NCI-H2107 treated with DMSO at 0.1 percent for 48 hours (cell line): ENCODE measurements around the gene TECRL.

Source experiments
- DNase-seq: peaks from one replicate; lab custom pipeline; 2025; ENCODE audit not compliant: unreplicated experiment; lab: John Stamatoyannopoulos, UW

The TECRL gene, protein sequence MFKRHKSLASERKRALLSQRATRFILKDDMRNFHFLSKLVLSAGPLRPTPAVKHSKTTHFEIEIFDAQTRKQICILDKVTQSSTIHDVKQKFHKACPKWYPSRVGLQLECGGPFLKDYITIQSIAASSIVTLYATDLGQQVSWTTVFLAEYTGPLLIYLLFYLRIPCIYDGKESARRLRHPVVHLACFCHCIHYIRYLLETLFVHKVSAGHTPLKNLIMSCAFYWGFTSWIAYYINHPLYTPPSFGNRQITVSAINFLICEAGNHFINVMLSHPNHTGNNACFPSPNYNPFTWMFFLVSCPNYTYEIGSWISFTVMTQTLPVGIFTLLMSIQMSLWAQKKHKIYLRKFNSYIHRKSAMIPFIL

DNA sequence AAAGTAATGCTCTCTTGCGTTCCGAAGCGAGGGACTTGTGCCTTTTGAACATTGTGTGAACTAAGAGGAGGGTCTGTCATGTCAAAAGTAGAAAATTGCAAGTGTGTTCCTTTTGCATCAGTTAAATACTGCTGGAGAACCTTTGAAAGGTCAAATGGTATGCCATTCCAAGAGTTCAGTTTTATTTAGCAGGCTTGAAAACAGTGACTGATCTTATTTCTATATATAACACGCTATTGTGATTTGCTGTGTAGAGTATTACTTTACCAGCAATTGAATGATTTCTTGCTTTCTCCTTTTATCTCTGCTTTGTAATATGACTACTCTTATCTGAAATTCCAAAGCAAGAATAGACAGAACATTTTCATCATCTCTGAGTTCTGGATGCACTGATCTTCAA lies at the start of gene TECRL:
TSS of gene TECRL (minus strand) at position 151 of the 400 bp plus-strand sequence. CDS start at position 52, 99 bp downstream.
- no peak for DNase-seq

DNA sequence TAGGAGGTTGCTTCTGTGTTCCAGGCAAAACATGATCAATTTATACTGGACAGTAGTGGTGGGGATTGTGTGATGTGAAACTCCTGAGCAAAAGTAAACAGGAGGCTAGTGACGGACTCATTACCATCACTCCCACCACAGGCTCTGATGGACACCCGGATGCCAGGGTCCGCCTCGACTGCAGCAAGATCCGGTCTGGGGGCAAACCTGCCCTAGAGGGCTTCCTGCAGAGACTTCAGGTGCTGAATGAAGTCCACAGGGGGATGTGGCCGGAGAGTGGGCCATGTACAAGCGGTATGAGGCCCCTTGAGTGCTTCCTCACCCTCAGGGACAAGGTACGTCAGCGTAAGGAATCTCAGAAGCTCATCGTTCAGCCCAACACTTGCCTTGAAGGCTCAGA lies 23.4 kb upstream of the TECRL start:
- no peak for DNase-seq

GRCh38 chr4:64430933-64431332 lies 21.7 kb upstream of the TECRL start:
- no peak for DNase-seq

DNA sequence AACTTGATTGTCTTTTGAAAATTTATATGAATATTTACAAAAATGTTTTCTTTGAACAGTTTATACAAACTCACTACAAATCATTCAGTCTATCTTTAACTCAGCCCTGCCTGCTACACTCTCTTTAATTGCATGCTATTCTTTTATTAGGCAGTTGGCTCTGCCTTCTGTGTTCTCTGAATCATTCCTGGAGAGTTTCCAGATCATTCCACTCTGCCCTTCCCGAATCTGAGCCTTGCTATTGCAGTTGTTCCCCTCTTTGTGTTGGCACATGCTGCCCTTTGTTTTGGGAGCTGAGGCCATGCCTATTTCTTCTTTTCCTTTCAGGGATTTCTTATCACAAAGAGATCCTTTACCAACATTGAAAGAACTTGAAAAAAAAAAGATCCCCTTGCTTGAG lies 8.7 kb upstream of the TECRL start:
- DNase-seq = no peak

- no peak for DNase-seq
Measured at GRCh38 chr4:64407000-64407399, 2.2 kb downstream of the TECRL start.

DNA sequence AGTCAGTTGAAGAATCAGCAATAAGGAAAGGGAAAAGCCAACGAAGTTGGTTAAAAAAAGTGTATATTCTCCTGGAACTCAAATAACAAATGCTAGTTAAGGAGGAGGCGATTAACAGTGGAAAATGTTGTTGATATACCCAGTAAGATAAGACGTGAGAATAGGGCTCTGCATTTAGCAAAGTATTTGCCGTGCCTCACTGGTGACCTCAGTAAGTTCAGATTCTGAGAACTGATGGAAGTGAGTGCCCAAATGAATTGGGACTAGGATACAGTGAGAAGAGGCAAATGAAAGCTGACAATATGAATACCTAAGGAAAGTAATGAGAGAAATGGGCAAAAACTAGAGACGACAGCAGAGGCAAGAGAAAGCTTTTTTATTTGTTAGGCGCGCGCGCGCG lies 3.5 kb downstream of the TECRL start:
- DNase-seq = no peak

DNA sequence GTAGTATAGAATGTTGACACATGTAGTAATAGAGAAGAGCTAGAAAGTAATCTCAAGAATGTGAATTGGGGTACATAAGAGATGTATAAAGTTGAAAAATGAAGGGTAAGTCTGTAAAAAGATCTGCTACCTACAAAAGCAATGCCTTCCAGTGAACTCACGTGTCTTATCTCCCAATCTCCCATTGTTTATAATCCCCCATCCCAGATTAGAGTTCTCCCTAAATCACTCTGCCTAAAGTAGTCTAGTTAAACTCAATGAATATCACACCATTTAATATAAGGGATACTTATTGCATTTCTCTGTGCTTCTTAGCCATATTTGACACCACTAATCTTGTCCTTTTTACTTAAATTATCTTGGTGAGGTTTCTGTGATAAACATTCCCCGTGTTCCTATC lies 6.6 kb downstream of the TECRL start:
- DNase-seq = no peak

DNA sequence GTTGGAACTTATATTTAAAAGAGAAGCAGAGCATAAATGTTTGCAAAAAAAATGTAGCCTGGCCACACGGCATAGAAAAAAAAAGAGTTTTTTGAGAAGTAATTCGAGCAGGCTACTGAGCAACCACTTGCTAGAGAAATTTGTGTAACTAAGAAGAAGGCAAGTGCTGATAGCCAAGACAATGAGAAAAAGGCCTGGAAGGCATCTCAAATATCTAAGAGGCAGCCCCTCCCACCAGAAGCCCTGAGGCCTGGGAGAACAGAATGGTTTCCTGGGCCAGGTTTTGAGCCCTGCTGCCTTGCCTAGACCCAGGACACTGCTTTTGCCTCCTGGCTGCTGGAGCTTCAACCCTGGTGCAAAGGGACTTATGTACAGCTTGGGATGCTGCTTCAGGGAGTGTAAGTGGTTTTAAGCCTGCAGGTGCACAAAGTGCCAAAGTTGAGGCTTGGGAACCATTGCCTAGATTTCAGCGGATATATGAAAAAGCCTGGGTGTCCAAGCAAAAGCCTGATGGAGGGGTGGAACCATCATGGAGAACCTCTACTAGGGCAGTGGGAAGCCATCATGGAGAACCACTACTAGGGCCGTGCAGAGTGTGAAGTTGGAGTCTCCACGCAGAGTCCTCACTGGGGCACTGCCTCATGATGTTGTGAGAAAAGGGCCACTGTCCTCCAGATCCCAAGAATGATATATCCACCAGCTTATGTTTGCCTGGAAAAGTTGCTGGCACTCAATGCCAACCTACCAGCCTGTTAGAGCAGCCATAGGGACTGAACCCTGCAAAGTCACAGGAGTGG lies 9.7 kb downstream of the TECRL start:
- no peak for DNase-seq

GRCh38 chr4:64394469-64394868 lies 14.8 kb downstream of the TECRL start:
- no peak for DNase-seq

DNA sequence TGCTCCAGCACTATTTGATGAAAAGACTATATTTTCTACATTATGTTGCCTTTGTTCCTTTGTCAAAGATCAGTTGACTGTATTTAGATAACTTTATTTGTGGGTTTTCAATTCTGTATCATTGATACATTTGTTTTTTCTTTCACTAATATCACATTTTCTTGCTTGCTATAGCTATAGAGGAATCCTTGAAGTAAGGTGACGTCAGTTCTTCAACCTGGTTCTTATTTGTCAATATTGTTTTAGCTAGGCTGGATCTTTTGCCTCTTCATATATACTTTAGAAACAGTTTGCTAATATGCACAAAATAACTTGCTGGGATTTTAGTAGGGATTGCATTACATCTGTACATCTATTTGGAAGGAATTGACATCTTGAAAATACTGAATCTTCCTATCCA lies 21.0 kb downstream of the TECRL start:
- DNase-seq = no peak

DNA sequence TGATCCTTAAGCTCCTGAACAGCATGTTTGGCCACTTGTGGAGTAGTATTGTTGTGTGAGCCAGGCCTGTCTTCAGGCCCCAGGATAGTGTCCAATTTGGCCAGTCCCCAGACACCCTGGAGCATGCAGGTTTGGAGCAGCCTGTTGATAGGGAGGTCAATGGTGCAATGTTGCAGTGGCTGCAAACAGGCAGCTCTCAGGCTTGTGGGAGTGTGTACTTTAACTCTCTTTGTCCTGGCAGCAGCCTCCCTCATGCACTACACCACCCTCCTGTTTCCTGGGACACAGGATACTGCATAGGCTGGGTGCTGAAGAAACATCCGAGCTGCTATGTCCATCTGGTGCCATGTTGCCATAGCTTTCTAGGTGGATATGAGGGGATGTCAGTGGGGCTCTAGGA lies 24.0 kb downstream of the TECRL start:
- no peak for DNase-seq

DNA sequence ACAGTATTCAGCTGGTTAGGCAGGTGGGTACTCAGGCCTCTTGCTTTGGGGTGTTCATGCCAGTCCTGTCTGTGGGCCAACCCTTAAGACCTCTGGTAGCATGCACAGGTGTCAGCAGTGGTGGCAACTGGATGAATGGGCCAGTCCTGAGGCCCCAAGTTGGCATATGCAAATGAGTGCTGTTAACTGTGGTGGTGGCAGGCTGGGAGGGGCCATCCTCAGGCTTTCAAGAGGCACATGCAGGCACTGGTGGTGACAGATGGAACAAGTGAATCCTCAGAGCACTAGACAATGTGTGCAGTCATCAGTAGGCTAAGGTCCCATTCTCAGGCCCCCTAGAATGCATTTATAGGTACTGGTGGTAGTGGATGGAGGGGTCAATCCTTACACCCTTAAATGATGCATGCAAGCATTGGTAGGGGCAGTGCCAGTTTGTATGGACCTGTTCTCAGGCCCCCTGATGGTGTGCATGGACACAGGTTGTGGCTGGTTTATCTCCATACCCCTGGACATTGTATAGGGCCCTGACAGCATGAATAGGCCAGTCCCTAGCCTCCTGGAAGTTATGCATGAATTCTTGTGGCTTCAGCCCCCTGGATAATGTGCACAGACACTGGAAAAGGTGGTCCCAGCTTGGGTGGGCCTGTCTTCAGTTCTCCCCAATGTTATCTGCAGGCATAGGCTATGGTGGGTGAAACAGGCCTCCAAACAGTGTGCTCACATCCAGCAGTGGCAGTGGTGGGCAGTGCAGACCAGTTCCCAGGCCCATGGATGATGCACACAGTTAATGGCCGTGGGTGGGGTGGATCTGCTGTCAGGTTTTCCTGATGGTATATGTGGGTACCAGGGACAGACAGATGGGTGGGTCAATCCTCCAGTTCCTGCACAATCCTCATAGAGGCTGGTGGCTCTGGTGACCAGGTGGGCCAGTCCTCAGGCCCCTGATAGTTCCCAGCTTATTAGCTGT lies 24.7 kb downstream of the TECRL start:
- DNase-seq = no peak

GRCh38 chr4:64368741-64369140 lies 40.5 kb downstream of the TECRL start:
- DNase-seq = no peak

GRCh38 chr4:64361399-64361740 lies 47.9 kb downstream of the TECRL start:
- DNase-seq = no peak

GRCh38 chr4:64360664-64361398 lies 48.4 kb downstream of the TECRL start:
- no peak for DNase-seq

GRCh38 chr4:64359489-64359888 lies 49.8 kb downstream of the TECRL start:
- no peak for DNase-seq

GRCh38 chr4:64353904-64354303 lies 55.3 kb downstream of the TECRL start:
- DNase-seq = no peak

DNA sequence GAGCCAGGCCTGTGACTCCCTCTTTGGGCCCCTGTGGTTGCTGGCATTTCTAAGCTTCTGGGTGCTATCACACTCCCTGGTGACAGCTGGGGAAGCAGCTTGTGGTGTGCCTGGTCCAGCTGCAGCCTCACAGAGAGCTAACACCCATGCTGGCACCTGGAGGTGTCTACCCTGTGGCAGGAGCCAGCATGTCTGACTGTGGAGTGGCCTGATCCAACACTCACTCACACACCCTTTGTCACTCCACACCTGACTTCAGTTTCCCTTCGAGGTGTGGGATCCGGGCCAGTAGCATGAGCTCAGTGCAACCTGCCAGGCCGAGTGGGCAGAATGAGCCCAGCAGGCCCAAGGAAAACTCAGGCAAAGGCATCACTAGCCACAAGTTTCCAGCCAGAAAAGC lies 67.5 kb downstream of the TECRL start:
- DNase-seq = no peak

DNA sequence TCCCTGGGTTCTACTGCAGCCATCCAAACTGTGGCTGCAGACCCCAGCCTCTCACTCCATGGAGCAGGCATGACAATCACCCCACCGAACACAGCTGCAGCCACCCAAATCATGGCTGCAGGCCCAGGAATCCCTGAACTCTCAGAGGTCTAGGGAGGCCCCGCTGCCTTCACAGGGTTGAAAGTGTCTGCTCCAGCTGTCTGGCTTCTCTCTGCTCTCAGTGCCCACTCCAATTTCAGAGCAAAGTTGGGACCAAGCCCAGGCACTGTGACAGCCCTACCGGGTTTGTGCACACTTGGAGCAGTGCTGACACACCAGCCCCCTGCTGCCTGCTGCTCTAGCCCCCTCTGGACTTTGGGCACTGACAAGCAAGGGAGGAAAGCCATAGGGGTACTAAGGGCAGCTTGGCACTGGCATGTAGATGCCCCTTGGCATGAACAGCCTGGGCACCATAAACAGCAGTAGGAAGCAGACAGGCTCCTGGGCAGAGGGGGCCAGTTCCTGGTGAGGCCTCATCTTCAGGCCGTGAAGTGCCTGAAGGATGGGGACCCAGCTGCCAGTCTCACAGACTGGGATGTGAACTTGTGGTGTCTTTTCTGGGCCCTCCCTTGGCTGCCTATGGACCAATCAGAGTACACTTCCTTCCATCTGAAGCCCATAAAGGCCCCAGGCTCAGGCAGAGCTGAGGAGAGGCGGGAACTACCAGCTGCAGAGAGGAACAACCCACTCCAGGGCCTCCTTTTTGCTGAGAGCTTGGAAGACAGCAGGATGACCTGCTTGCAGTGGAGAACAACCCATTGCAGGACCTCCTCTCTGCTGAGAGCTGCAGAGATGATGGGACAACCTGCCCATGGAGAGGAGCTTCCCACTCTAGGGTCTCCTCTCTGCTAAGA lies 68.8 kb downstream of the TECRL start:
- no peak for DNase-seq

GRCh38 chr4:64334964-64335363 lies 74.3 kb downstream of the TECRL start:
- no peak for DNase-seq
